GM12864 (cell line): ENCODE measurements around the gene CCDC149.
A peak's percentile ranks its signal among the peaks of the same experiment; 100 is the strongest.

Experiments used
- DNase-seq: peaks from one replicate; pipeline ENCODE4 v3.0.0-alpha.2; 2011; ENCODE audit warnings: low read depth
- H3K4me3 ChIP-seq: 2 replicates; pipeline ENCODE4 v1.5.1; 2011; ENCODE audit warnings: mild to moderate bottlenecking, low read depth, low read length, control low read depth
- CTCF ChIP-seq: IDR thresholded peaks from 2 replicates; pipeline ENCODE4 v1.5.1; 2011; ENCODE audit warnings: low read depth, mild to moderate bottlenecking, moderate library complexity, low read length, control low read depth, inconsistent platforms; ENCODE audit errors: missing control alignments

CCDC149 gene

DNA sequence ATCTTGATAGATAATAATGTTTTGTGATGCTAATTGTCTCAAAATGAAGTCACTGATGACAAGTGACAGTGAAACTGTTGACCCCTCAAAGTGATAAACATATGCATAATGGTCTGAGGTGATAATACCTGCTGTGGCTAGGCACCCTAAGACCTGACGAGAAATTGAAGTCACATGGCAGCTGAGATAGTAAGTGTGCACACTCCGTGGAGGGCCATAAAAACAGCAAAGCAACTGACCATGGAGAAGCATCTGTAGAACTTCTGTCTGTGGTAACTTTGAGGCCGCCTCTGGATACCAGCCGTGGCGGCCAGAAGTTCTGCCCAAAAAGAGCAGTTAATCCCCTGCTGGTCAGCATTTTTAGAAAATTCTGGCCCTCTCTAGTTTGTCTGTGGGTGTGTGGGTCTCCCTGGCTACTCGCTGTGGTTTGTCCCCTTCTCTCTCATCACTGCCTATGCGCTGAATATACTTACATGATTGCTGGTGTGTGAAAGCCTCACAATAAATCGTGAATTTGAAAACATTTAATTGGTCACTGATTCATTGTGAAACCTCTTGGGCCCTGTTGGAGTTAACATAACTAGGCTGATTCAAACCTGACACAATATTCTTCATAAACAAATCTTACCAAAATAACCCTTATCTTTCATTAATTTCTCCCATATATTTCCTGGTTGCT lies 50.6 kb downstream of the CCDC149 start:
- no peak overlapping the region for H3K4me3 ChIP-seq
- DNase-seq: no peak
- no peak for TF ChIP-seq CTCF

DNA sequence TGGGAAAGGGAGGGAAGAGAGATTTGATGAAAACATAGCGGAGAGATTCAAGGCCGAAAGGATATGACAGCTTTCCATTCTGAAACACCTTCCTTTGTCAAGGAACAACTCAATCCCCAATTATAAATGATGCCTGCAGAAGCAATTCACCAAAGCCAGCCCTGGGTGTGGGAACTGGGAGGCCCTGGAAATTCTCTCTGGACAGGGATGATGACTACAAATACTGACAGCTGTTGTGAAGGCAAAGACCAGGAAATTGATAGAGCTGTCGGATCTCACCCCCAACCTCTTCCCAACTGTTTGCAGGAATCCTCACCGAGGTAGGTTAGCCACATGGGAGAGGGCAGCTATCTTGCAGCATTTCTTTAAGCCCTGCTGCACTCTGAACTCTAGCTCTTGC lies 54.3 kb downstream of the CCDC149 start:
- DNase-seq: no peak
- H3K4me3 ChIP-seq: no peak overlapping the region
- TF ChIP-seq CTCF: no peak

GRCh38 chr4:24858026-24858425 lies 54.8 kb downstream of the CCDC149 start:
- TF ChIP-seq CTCF: no peak

GRCh38 chr4:24856586-24856985 lies 56.3 kb downstream of the CCDC149 start:
- TF ChIP-seq CTCF: no peak
- no peak overlapping the region for H3K4me3 ChIP-seq
- peak; percentile 38 for DNase-seq

More at GRCh38 chr4:24858026-24858425, 54.8 kb downstream of the CCDC149 start:
- no peak for DNase-seq
- no peak overlapping the region for H3K4me3 ChIP-seq

DNA sequence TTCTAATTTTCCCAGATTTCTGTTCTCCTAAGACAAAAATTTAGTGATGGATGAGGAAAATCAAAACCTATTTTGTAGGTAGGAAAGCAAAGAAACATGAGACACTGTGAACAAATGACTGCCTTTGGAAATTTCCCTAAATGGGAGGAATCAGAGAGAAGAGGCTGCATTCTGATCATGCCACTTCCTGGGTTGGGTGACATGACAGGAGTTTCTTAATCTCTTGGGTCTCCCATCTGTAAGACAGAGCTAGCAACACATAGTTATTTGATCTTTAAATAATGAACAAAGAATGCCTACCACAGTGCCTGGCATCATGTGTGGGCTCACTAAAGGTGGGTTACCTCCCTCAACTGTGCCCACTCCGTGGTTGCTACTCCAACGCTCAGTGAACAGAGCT lies 57.1 kb downstream of the CCDC149 start:
- TF ChIP-seq CTCF: no peak
- DNase-seq: no peak
- no peak overlapping the region for H3K4me3 ChIP-seq

DNA sequence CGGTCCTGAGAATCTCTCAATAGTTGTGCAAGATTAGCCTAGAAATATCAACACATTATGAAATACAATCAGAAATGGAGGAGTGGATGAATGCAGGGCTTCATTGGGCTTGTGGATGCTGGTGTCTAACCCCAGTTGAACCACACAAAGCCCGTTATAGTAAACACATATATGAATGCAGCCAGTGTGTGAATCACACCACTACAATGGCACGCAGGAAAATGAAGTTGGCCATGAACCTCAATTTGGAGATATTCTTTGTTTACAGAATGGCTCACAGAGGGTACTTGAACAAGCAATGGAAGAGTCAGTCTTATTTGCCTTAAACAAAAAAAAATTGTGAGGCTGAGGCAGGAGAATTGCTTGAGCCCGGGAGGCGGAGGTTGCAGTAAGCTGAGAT lies 59.7 kb downstream of the CCDC149 start:
- TF ChIP-seq CTCF: no peak
- no peak overlapping the region for H3K4me3 ChIP-seq
- DNase-seq: no peak

DNA sequence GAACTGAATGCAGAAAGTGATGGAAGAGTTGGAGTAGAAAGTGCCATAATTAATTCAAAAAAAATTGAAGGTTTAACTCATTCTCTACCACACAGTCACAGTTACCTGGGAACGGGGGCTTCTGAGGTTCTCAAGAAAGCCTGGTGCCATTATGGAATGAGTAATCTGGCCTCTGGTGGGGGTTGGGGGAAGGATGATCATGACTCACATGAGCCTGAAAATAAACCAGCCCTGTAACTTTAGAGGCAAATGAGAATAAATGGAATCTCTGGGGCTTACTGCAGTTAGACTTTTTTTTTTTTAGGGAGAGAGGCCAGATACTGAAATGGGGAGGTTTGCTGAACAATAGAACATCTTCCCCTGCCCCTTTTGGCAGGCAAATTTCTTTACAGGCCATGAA lies 62.2 kb downstream of the CCDC149 start:
- TF ChIP-seq CTCF: no peak
- no peak for DNase-seq
- H3K4me3 ChIP-seq: no peak overlapping the region
